NCI-H2081 (cell line): Measurements from ENCODE around the gene CRYBB1.

Experiments used
- DNase-seq, 2 experiments: peaks; one replicate each; lab custom pipeline; 2025; lab: John Stamatoyannopoulos, UW

Gene CRYBB1

GRCh38 chr22:26617271-26618199 lies at the start of gene CRYBB1:
Gene CRYBB1, minus strand, starts transcription at chr22:26618027. Its CDS starts 1,708 bp downstream, at chr22:26616319.
- DNase-seq = no peak

DNA sequence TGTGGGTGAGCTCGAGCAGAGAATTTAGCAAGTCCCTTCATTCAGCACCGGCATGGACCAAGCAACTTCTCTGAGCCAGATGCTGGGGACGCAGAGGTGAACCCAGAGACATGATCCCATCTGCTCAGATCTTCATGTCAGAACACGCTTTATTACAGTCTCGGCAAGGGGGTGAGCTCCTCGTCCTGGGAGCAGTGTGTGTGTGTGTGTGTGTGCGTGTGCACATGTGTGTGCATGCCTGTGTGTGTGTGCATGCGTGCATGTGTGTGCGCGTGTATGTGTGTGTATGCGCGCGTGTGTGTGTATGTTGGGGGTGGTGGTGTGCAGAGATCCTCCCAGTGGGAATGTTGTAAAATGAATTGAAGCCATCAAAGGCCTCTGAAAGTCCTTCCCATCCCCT lies 49.3 kb upstream of the CRYBB1 start:
- DNase-seq = no peak

GRCh38 chr22:26665813-26666231 lies 48.0 kb upstream of the CRYBB1 start:
- no peak for DNase-seq

- DNase-seq = no peak
These were observed 45.6 kb upstream of the CRYBB1 start for GRCh38 chr22:26663374-26663923.

- no peak for DNase-seq
These were observed 44.3 kb upstream of the CRYBB1 start for GRCh38 chr22:26662160-26662559.

GRCh38 chr22:26660961-26661578 lies 43.2 kb upstream of the CRYBB1 start:
- peak; percentile 32 to 49 for DNase-seq

DNA sequence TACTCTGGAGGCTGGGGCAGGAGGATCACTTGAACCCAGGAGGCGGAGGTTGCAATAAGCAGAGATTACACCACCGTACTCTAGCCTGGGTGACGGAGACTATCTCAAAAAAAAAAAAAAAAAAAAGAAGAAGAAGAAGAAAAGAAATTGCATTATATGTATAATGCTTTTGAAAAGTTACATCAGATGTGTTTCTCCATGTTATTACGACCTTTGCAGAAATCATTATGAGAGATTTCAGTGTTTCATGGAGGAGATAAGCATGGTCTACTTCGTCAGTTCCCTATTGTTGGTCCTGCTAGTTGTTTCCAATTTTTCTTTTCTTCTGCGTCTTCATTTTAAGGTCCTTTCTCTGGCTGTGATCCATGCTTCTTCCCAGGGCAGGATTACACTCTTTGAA lies 42.5 kb upstream of the CRYBB1 start:
- no peak for DNase-seq

DNA sequence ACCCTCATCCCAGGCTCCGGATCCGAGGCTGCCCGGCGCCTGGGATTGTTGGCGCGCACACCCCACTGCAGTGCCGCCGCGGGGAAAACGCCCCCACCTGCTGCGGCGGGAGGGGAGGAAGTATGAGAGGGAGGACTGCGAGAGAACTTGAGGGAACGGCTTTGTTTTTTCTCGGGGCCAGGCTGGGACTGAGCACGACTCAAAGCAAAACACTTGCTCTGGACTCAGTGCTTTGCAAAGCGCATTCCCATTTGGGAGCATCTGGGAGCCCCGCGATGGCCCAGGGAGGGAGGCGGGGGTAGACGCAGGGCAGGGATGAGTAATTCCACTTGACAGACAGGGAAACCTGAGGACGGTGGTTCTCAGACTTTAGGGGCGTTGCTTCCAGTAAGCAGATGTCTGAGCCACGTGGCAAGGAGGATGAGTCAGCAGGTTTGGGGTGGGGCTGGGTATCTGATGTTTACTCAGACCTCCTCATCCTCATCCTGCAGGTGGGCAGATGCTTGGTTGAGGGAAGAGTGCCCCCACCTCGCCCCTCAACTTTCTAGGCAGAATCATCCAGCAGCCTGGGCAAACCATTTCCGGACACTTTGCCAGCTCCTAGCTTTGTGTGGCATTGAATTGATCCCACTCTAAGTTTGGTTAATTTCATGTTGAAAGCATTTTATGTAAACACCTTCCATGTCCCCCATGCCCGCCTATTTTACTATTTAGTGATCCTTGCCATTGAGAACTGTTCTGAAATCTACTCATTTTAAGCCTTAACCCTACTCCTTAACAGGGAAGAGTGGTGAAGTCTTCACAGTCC lies 41.0 kb upstream of the CRYBB1 start:
- peak; percentile 70 to 85 for DNase-seq

DNA sequence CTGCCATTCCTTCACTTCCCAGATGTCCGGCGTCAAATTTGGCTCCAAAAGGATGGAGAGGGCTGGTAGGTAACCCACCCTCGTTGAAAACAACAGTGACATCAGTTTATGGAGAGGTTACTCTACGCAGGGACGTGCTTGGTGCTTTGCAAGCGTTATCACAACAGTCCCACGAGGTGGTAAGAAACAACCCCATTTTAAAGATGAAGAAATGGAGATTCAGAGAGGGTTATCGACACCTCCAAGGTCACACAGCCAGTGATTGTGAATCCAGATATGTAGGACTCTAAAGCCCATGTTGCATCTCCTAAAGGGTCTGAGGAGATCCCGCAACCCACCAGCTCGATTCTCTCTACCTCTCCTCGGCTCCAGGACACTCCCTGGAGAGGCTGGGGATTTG lies 40.3 kb upstream of the CRYBB1 start:
- DNase-seq = no peak

- DNase-seq = peak; percentile 40 to 61
These were observed 39.3 kb upstream of the CRYBB1 start, which contains the start of gene MIAT for GRCh38 chr22:26656891-26657851. Gene MIAT, plus strand, starts transcription at chr22:26657588.

DNA sequence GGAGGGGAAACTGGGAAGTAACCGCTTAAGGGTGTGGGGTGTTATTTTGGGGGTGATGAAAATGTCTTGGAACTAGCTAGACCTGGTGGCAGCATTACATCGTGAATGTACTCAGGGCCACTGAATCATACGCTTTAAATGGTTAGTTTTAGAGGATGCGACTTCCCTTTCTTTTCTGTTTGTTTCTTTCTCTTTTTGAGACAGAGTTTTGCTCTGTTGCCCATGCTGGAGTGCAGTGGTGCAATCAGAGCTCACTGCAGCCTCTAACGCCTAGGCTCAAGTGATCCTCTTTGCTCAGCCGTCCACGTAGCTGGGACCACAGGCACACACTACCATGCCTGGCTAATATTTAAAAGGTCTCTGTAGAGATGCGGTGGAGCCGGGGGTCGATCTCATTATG lies 34.0 kb upstream of the CRYBB1 start:
- DNase-seq = no peak

DNA sequence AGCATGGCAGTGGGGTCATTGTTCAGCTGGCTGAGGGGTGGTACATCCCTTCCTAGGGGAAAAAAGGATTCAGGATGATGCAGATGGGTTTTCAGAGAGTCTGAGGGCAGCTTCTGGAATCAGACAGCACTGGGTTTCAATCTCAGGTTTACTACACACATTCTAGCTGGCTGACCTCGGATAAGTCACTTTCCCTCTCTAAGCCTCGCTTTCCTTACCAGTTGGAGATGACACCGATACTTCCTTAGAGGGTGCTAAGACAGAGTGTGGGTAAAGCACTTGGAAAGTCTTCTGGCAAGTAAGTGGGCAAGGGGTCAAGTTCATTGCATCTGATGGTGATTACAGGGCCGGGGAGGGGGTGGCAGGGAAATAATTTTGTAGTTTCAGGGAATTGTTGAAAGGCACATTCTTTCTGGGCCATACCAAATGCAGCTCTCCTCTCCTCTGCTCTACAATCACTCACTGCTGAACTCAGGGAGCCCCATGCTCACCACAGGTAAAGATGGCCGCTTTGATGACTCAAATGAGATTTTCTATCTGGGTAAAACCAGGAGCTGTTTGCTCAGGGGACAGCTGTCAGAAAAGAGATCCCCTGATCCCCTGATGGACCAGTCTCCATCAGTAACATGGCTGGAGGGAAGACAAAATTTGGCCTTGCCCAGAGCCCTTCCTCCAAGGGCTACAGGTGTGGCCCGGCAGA lies 33.0 kb upstream of the CRYBB1 start:
- DNase-seq = no peak

DNA sequence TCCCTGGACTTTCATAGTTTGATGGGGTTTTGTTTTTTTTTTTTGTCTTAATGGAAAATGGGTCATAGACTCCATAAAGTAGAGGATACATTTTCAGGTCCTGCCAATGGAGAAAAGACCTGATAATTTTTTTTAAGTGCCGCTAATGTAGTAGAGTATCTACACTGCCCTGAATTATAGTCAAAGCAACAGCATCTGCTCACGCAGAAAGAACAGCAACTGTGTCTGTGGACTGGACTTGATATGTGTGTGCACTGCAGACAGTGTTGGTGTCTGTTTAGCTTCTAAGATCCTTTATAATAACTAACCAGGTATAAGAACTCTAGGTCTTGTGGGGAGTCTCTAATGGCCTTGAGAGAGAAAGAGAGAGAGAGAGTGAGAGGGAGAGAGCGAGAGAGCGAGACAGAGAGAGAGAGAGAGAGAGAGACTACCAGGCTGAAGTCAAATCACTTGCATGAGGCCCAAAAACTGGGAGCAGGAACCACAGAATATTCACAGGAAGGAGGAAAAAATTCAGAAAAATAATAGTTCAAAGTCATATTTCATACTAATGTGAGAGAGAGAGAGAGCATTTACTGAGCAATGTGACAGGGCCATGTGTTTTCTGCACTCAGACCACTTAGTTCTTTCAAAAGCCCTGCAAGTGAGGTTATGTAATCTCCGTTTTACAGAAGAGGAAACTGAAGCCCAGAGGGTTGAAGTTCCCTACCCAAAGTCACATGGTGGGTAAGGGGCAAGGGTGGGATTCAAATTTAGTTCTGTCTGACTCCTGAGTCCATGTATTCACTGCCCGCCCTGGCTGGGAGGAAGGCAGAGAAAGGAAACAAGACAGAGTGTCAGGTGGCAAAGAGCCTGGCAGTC lies 30.9 kb upstream of the CRYBB1 start:
- peak in 1 of 2 experiments; percentile 27 for DNase-seq

- DNase-seq = peak; percentile 93 to 98
These were observed 30.2 kb upstream of the CRYBB1 start for GRCh38 chr22:26648011-26648497.

DNA sequence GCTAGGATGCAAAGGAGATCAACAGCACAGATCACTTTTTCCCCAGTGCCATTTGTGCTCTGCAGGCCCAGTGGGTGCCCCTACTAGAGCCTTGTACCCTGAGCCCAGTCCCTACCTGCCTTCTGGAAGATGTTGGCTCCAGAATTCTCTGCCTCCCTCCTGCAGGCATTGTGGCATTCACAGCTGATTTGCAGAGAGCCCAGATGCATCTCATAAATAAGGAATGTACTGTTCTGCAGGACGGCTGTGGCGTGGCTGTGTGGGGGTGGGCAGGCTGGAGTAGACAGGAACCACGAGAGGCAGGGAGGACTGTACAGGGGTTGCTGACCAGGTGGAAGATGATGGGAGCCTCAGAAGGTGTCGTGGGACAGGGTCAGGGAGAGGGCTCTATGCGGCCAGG lies 28.3 kb upstream of the CRYBB1 start:
- peak; percentile 12 to 46 for DNase-seq

- no peak for DNase-seq
These were observed 25.7 kb upstream of the CRYBB1 start for GRCh38 chr22:26643418-26644100.

GRCh38 chr22:26642465-26643417 lies 24.9 kb upstream of the CRYBB1 start:
- peak; percentile 17 to 66 for DNase-seq
